Cortex of kidney (tissue), 1 donor: ENCODE measurements around the gene NUCB1.
"Not testable (repeated sequence)": the region's sequence is repeated elsewhere in the genome, so short reads cannot be mapped to it uniquely, and the experiment has no call there.

Source experiments
- DNase-seq: peaks from one replicate; lab custom pipeline; 2025; lab: John Stamatoyannopoulos, UW

NUCB1 gene

DNA sequence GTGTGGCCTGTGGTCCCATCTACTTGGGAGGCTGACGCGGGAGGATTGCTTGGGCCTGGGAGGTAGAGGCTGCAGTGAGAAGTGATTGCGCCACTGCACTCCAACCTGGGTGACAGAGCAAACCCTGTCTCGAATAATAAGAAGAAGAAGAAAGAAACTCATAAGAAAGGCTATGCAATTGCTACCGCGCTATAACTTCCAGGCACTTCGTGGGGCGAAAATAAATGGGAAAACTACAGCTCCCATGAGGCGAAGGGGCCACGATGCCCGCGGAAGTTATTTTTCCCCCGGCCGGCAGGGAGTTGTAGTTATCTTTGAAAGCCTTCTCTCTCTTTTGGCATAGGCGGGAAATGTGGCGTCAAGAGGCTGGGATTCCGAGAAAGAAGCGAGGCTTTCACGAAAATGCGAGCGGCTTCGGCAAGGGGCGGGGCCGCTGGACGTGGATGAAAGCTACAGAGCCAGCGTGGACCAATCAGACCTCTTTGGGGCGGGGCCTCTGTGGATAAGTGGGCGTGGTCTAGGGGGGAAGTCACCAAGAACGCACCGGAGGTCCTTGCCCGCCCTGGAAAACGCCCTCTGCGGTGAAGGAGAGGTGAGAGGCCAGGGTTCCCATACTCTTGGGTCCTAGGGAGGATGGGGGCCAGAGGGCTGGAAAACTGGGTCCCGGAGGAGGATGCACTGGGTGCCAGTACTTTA, at the start of gene NUCB1:
TSS of gene NUCB1 (plus strand) at position 532 of the 696 bp plus-strand sequence. CDS start 485 bp downstream, outside the sequence.
- no peak for DNase-seq

GRCh38 chr19:48852292-48852691, 47.8 kb upstream of the NUCB1 start:
- DNase-seq = no peak

DNA sequence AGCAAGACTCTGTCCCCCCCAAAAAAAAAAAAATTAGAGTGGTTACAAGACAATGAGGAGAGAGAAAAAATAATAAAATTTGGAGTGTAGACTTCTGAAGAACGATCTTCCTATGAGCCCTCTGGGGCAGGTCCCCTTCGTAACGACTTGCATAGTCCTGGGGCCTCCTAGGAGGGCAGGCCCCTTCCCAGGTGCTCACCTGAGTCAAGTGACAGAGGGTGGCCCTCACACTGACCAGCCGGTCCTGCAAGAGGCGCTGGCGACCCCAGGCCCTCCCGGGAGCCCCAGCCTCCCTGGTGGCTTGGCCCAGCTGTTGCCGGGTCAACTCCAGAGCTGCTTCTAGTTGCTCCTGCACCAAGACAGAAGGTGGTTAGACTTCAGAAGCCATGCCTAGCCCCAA, 46.6 kb upstream of the NUCB1 start:
- no peak for DNase-seq

GRCh38 chr19:48854103-48854502, 46.0 kb upstream of the NUCB1 start:
- DNase-seq = no peak

DNA sequence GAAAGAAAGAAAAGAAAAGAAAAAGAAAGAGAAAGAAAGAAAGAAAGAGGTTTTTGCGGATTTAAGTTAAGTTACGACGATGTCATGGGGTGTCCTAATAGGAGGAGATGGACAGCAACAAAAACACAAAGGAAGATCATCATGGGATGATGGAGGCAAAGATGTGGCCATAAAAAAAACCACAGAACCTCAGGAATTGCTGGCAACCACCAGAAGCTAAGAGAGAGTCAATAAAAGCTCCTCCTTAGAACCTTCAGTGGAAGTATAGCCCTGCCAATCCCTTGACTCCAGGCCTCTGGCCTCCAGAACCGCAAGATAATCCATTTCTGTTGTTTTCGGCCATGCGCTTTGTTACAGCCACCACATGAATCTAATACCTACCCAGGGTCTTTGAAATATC, 43.2 kb upstream of the NUCB1 start:
- DNase-seq = no peak

- DNase-seq = no peak
Observed at GRCh38 chr19:48858984-48859710, 41.0 kb upstream of the NUCB1 start.

- no peak for DNase-seq
Observed at GRCh38 chr19:48859711-48860572, 40.2 kb upstream of the NUCB1 start.

- DNase-seq = no peak
Observed at GRCh38 chr19:48861313-48861712, 38.8 kb upstream of the NUCB1 start.

DNA sequence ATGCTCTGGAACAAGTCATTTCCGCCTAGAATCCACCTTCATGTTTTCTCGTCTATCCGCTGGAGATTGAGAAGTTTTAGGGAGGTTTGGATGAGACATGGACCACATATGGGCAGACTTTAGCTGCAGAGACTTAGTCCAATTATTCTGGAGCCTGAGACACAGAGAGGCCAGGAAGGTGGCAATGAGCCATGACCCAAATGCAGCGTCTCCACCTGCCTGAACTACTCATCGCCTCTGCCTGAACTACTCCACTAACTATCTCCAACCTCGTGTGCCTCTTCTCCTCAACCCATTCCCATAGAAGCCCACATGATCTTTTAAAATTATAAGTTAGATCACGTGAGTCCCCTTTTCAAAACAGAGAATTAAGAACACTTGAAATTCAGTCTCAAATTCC, 37.3 kb upstream of the NUCB1 start:
- DNase-seq = no peak

- no peak for DNase-seq
Observed at GRCh38 chr19:48866692-48867091, 33.4 kb upstream of the NUCB1 start.

GRCh38 chr19:48867123-48867745, 32.9 kb upstream of the NUCB1 start:
- DNase-seq = no peak

DNA sequence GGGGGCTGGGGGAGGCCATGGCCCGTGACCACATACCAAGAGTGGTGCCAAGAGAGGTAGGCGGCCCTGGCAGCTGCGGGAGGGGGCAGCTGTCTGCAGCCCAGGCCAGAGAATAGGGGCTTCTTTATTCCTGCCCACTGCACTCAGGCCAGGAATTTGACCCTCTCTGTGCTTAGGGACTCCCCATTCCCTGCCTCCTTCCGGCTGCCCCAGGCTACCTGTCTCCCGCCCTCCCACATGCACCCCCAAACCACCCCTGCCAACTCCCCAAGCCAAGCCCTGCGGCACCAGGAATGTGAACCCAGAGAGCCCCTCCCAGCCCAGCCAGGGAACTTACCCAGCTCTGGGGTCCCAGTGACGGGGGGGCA, 32.4 kb upstream of the NUCB1 start:
- no peak for DNase-seq

- DNase-seq = no peak
Observed at GRCh38 chr19:48868114-48868886, 31.8 kb upstream of the NUCB1 start, which contains the start of gene PLEKHA4. PLEKHA4 (minus strand) TSS chr19:48868617; CDS start chr19:48867620, 997 bp downstream.

DNA sequence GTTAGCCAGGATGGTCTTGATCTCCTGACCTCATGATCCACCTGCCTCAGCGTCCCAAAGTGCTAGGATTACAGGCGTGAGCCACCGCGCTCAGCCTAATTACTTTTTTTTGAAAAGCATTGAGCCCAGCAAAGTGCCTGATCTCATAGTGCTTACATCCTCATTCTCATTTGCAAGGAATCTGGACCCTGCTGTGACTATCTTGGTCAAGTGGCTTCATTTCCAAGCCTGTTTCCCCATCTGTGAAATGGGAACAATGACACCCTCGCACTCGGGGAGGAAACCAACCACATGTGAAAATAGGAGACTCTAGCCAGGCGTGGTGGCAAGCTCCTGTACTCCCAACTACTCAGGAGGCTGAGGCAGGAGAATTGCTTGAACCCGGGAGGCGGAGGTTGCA, 30.1 kb upstream of the NUCB1 start:
- DNase-seq = no peak

GRCh38 chr19:48871471-48872181, 28.5 kb upstream of the NUCB1 start:
- not testable (repeated sequence) for DNase-seq

DNA sequence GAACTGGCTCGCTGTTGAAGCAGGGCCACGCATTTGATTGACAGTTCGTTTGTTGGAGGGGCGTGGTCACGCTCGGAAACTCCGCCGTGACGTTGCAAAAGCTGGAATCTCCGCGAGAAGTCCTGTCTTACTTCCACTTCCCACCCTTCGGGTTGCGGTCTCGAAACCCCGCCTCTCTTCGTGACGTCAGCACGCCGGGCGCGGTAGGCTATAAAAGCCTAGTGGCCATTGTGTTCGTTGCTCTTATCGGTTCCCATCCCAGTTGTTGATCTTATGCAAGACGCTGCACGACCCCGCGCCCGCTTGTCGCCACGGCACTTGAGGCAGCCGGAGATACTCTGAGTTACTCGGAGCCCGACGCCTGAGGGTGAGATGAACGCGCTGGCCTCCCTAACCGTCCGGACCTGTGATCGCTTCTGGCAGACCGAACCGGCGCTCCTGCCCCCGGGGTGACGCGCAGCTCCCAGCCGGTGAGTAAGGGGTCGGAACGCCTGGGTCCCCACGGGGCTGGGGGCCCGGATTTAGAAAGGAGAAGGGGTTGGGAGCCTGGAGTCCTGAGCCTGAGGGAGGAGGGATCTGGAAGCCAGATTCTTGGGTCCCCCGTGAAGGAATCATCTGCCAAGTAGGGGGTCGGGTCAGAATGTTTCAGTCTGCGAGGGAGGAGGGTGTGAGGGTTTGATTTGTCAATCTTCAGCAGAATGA, 27.8 kb upstream of the NUCB1 start, which contains the start of gene PPP1R15A:
TSS of gene PPP1R15A (plus strand) at position 240 of the 702 bp plus-strand sequence. CDS start 813 bp downstream, outside the sequence.
- DNase-seq = no peak

- DNase-seq = no peak
Observed at GRCh38 chr19:48872884-48873475, 27.1 kb upstream of the NUCB1 start.

- DNase-seq = no peak
Observed at GRCh38 chr19:48873476-48874302, 26.4 kb upstream of the NUCB1 start.
